ENCODE data around the gene USP32.
"Not testable (repeated sequence)": the region's sequence is repeated elsewhere in the genome, so short reads cannot be mapped to it uniquely, and the experiment has no call there.

The USP32 gene

DNA sequence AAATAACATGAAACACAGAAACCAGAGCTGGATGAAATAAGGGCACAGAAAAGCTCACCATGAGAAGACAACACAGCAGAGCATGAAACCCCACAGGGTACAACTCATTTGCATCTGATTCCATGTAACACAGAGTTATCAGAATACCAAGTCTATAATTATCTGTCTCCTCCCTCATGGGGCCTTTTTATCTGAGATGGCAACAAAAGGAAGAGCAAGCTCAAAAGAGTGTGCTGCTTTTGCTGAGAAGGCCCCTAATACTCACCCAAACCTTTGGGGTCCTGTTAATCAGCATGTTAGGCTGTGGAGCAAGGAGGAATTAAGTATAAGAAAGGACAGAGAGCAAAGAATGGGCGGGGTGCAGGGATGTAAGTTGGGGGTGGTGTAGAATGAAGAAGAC, 205.6 kb downstream of the USP32 start:
- in situ Hi-C loops (cut with MboI; ENCODE audit: low sequenced_read_pairs), result not testable (repeated sequence)

DNA sequence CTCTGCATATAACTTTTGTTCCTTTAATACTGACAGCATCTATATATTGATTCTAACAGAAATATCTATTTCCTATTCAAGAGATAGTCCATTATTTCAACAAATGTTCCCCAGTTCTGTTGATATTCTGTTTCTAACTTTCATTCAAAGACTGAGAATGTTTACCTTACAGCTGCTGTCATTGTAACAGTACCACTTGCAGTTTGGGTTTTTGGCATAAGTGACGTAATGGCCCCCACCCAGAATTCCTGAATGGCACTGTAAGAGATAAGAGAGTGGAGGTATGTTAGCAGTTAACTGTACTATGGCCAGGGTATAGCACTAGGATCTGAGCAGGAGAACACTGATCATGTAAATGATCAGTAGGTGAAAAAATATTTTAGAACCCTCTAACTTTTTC, 211.6 kb downstream of the USP32 start:
- in situ Hi-C loops (cut with MboI; ENCODE audit: low sequenced_read_pairs), result not testable (repeated sequence)

DNA sequence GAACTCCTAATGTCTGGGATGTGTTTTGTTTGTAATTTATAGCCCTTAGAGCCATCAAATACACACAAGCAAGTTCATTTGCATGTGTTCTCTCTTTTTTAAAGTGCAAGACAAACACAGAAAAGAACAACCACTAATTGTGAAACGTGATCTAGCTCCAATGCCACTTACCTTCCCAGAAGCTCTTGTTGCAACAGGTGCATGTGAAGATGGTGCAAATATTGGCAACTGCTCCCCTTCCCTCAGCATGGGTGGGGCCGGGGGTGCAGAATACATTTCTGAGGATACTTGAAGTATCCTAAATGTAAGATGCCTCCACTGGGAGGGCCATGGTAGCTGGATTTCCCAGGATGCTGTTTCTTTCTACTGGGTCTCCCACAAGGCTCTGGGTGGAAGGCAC, 213.8 kb downstream of the USP32 start:
- in situ Hi-C loops (cut with MboI; ENCODE audit: low sequenced_read_pairs), result not testable (repeated sequence)

DNA sequence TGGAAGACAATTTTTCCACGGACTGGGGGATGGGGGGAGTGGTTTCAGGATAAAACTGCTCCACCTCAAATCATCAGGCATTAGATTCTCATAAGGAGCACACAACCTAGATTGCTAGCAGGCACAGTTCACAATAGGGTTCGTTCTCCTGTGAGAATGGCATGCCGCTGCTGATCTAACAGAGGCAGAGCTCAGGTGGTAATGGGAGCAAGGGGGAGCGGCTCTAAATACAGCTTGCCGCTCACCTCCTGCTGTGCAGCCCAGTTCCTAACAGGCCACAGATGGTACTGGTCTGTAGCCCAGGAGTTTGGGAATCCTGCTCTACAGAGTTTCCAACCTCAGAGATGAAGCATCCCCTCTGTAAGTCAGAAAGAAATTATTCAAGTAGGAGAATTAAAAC, 215.2 kb downstream of the USP32 start:
- in situ Hi-C loops (cut with MboI; ENCODE audit: low sequenced_read_pairs), result not testable (repeated sequence)

DNA sequence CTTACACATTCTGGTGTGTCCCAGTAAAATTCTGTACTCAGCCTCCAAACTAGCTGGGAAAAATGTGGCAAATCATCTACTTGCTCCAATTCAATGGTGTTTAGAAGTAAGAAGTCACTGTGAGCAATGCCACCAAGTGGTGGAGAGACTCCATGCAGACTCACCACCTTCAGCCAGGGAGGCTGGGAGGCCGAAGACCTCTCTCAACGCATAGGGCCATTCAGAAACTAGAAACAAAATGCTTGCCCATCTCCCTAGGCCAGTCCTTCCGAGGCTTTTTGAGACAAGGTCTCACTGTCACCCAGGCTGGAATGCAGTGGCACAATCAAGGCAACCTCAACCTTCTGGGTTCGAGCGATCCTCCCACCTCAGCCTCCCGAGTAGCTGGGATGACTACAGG, 217.2 kb downstream of the USP32 start:
- in situ Hi-C loops (cut with MboI; ENCODE audit: low sequenced_read_pairs), result not testable (repeated sequence)

DNA sequence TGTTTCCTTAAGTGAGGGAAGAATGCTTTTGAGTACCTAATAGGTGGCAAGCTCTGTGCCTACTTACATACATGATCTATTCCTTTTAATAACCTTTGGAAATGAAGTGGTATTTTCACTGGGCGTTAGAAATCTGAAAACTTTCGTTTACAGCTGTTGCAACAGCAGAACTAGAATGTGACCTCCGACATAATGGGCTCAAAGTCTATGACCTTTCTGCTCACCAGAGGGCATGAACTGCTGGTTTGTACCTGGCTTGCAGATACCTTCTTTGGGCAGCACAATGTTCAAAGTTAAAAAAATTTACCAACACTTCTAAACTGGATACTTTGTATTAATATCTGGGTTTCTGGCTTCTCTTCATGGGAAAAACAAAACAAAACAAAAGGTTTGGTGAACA, 217.9 kb downstream of the USP32 start:
- in situ Hi-C loops (cut with MboI; ENCODE audit: low sequenced_read_pairs), result no loop called here

DNA sequence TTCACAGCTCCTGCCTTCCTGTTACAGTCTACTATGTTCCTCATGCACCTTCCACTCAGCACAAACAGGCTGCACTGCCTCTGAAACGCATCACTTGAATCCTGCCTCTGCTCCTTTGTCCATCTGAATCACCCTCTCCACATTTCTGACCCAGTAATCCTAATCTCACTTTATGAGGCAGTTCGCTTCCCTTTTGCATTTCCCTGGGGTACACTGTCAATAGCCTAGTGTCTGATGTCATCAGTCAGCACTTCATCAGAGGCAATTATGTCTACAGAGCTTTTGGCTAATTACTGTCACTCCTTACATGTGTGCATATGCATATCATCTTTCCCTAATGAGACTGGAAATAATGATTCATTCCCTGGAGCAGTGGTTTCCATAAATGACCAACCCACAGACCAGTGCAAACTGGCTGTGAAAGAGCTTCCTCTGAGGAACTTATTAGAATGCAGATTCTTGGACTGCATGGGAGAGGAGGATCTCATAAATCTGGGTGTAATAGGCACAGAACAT, 218.6 kb downstream of the USP32 start:
- in situ Hi-C loops (cut with MboI; ENCODE audit: low sequenced_read_pairs), result no loop called here

DNA sequence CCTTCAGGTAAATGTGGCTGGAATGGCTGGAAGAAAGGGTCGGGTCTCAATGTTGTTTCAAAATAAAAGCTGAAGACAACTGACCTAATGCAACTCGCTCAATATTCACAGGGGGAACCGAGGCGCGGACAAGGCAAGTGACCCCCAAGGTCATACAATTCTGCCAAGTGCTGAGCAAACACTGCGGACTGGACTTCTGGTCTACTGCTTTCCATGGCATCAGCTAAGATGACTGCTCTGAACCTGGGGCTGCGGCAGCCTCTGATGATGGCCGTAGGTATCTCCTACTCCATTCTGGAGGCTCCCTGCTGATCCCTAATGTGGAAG, 220.2 kb downstream of the USP32 start:
- in situ Hi-C loops (cut with MboI; ENCODE audit: low sequenced_read_pairs), result no loop called here

DNA sequence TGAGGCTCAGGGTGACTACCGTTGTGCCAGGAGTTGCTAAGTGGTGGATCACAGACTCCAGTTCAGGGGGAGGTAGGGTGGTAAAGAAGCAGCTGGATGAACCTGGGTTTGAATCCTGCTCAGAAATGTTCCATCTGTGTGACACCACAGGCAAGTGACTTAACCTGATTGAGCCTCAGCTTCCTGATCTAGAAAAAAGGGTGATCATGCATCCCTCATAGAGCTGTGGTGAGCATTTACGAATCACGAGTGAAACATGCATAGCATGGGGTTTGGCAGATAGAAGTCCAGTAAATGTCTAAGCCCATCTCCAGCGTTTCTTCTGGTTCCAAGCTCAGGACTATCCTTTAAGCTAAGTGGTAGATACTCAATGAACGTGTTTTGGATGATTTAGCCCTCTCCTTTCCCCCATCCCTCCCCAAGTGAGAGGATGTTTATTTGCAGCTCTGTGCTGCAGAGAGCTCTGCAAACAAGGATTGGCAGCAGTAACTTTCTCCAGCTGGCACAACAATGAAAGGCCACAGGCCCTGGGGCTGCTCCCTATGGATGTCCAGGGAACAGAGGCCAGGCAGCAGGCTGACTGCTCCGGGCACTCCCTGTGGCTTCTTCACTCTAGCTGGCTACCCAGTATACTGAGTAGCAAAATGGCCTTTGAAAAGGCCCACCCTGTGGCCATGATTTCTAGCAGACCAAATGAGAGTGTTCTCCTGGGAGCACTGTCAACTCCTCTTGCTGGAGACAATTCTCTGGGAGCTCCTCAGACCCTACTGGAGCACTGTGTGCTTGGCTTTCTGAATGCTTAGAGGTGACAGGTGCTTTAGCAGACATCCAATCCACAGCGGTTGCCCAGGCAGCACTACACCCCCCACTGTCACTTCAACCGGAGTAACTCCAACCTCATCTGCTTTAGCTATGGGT, 220.8 kb downstream of the USP32 start:
- in situ Hi-C loops (cut with MboI; ENCODE audit: low sequenced_read_pairs), result no loop called here

DNA sequence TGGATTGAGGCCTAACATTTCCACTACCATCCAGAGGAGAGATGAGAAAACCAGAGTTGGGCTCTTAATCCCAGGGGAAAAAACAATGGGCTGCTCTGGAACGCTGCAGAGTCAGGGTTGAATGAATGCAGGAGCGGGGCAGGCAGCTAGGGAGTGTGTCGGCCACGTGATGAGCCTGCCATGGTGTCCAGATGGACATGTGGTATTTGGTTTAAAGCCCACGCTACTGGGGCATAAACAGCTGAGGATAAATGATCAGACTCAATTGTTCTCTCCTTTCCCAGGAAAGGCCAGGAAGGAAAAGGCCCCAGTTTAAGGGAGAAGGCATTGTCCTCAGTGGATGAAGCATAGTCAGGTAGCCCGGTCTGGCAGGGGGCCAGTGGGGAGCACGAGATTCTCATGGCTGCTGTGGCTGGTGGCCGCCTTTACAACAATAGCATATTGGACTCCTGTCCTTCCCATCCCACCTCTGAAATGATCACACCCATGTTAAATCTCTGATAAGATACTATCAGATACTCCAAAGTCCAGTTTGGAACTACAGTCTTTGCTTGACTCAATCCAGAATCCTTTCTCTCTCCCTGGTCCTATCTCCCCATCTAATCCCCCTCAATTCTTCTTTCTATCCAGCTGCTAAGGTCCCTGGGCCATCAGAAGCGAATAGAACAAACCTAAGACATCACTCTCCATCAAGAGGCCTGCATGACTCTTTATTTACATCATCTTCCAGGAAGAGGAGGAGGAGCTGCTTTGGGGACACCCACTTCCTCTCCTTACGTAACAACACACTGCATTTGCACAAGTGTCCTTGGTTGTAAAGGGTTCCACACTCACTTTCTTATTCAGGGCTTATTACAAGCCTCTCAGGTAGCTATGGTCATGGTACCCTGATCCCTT, 221.8 kb downstream of the USP32 start:
- in situ Hi-C loops (cut with MboI; ENCODE audit: low sequenced_read_pairs), result no loop called here

DNA sequence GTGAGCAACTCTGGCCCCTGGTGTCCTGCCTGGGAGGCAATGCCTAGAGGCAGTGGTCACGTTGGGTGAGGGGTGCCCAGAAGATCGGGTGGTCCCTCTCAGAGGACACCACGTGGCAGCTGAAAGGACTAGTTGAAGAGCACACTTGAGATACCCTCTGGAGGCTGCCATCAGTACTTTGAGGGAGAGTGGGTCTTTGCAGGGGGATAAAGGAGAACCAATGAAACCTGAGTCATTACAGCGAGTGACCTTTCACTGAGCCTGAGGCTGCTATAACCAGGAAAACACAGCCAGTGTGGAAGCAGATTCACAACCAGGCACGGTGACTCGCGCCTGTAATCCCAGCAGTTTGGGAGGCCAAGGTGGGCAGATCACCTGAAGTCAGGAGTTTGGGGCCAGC, 223.3 kb downstream of the USP32 start:
- in situ Hi-C loops (cut with MboI; ENCODE audit: low sequenced_read_pairs), result no loop called here

DNA sequence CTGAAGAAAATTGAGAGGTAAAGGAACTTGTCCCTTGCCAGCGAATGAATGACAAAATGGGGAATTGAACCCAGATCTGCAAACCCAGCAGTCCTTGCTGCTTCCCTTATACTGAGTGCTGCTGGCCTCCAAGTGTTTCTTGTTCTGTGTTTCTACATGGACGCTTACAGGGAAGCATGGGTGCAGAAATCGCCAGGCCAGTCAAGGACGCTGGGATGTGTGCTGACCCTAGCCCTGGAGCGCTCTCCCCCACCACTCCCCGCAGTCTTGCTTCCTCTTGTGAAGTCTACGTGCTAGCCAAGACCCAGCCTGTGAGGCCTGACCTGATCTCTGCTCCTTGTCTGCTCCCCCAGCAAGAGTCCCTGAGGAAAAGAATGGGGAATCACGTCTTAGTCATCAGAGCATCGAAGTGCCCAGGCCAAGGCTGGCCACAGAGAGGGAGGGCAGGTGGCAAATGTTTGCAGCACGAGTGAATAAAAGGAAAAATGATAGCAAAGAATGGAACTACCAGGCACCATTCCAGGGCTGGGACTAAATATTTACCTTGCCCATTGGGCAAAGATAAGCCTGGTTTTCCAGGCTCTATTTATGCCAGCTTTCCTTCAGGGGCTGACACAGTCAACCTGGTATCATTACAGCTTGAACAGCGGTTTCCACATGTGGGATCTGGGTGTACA, 224.7 kb downstream of the USP32 start:
- in situ Hi-C loops (cut with MboI; ENCODE audit: low sequenced_read_pairs), result no loop called here

DNA sequence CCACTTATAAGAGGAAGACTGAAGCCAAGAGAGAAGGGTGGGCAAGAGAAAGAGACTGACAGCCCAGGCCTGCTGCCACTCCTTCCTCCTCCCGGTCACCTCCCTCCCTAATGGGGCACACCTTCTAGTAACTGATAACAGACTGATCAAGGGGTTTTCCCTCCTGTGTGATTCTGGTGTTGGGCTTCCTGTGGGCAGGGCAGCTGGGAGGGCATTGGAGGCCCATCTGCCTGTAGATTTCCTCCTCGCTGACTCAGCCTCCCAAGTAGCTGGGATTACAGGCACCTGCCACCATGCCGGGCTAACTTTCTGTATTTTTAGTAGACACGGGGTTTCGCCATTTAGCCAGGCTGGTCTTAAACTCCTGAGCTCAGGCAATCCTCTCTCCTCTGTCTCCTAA, 226.0 kb downstream of the USP32 start:
- in situ Hi-C loops (cut with MboI; ENCODE audit: low sequenced_read_pairs), result no loop called here

DNA sequence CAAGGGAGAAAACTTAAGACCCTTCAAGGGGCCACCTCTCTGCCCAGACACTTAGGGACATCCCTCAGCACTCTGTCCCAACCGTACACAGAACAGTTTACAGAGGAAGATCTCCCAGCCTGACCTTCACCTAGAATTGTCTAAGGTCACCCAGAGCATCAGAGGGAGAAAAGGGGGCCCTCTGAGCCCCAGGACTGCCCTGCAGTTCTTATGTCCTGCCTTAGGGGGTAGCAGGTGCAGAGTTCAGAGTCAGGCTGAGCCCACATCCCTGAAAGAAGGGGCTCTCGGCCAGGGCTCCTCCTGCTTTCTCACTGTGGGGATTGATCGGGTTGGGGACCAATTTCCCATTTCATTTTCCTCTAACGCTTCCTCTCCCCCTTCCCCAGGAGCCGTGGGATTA, 226.7 kb downstream of the USP32 start:
- in situ Hi-C loops (cut with MboI; ENCODE audit: low sequenced_read_pairs), result no loop called here

DNA sequence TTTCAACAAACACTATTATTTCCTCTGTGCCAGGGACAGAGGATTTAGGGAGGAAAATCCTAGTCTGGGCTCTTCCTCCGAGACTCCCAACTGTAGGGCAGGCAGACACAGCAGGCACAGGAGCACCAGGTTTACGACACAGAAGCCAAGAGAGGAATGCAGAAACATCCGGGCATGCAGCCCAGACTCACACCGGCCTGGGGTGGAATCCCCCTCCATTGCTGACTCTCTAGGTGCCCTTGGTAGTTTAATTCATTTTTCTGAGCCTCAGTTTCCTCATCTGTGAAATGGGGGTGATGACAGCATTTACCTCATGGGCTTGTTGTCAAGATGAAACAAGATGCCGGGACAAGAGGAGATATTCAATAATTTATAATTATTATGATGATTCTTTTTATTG, 227.2 kb downstream of the USP32 start:
- in situ Hi-C loops (cut with MboI; ENCODE audit: low sequenced_read_pairs), result no loop called here

DNA sequence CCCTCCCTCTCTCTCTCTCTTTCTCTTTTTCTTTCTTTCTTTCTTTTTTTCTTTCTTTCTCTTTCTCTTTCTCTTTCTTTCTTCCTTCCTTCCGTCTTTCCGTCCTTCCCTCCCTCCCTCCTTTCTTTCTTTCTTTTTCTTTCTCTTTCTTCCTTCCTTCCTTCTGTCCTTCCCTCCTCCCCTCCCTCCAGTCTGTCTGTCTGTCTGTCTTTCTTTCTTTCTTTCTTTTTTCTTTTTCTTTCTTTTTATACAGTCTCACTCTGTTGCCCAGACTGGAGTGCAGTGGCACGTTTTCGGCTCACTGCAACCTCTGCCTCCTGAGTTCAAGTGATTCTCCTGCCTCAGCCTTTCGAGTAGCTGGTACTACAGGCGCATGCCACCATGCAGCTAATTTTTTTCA, 227.8 kb downstream of the USP32 start:
- in situ Hi-C loops (cut with MboI; ENCODE audit: low sequenced_read_pairs), result no loop called here

DNA sequence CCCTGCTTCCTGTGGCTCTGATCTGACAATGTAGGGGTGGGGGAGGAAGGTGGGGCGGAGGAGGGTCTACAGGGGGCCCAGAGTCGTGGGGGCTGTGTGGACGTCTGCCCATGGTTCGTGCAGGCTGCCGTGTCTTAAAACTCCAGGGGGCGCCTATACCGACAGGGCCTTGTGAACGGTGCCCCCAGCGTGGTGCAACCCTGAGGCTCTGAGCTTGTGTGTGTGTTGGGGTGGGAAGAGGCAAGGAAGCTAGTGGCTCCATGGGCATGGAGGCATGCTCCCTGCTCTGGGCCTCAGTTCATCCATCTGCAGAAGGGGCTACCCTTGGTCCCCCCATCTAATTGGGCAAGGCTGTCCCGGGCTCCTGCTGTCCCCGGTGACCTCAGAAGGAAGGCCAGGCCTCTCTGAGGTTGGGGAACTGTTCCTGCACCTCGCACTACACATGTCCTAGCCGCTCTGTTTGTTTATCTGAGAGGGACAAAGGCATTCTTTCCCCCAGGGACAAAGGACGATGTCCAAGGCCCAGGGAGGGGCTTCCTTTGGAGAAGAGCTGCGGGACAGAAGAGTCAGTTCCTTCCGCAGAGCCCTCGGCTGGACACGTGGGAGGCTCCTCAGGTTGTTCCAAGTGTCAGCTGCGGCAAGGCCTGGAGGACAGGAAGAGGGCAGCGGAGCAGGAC, 228.7 kb downstream of the USP32 start:
- in situ Hi-C loops (cut with MboI; ENCODE audit: low sequenced_read_pairs), result no loop called here

DNA sequence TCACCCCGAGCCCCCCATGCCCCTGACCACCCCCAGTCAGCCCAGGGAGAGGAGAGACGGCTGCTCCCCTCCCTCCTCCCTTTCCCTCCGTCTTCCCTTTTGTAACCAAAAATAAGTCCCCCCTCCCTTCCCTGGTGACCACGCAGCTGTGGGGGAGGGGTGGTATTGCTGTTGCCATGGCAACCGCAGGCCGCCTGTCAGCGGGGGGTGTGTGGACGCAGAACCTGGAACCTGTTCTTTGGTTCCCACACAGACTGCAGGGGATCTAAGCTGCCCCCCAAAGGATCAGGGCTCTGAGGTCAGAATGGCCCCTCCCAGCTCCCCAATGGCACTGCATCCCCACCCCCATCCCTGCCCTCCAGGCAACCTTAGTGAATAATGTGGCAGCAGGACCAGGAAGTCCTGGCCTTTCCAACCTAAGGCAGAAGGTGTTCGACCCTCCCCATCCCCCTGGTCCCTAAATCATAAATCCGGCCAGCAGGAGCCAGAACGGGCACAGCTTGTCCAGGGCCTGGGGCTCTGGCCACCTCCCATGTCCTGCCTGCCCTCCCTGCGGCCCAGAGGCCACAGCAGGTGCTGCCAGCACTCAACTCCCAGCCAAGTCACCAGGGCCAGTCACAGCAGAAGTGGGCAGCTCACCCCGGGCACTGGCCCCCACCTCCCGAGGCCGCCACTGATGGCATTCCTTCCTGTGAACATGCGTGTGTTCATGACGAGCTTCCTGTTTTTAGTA, 230.2 kb downstream of the USP32 start:
- in situ Hi-C loops (cut with MboI; ENCODE audit: low sequenced_read_pairs), result no loop called here

DNA sequence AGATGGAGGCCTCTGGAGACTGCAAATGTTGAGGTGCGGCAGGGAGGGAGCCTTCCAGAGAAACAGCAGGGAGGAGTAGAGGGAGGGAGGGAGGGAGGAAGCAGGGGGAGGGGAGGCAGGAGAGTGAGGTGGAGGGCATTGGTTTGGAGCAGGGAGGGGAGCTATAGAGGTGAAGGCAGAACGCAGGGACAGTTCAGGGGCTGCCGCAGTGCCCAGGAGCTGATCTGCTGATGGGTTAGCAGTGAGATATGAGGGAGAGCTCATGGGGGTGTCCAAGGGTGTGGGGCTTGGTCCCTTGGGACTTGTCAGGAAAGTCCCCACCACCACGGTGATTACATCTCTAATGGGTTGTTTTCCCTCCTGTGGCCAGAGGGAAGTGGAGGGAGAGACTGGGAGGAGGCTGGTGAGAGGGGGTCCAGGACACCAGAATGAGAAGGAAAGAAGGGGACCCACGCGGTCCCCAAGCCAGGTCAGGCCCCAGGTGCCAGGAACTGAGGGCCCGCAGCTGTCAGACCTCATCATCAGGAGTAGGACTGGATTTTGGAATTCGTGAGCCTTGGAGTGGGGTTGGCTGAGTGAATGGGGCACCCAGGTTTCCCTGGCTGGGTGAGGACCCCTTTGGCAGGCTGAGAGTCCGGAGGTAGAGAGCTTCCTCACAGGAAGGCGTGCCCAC, 231.0 kb downstream of the USP32 start:
- in situ Hi-C loops (cut with MboI; ENCODE audit: low sequenced_read_pairs), result no loop called here

DNA sequence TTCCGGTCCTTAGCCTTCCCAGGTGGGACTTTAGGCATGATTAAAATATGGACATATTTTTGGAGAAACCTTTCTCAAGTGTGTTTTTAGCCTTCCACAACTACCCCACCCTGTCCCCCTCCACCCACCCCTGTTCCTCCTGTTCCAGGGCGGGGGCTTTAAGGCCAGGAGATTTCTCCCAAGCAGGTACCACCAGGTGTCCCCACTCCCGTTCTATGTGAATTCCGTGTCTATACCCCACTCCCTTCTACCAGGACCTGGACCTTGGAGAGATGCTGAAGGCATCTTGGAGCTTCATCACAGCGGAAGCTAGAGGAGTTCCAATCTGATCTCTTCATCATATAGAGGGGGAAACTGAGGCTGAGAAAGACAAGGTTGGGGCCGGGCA, 232.5 kb downstream of the USP32 start:
- in situ Hi-C loops (cut with MboI; ENCODE audit: low sequenced_read_pairs), result no loop called here

Data from HL-60/S4 (cell line).